Measurements from ENCODE around the gene EPHB1.

DNA sequence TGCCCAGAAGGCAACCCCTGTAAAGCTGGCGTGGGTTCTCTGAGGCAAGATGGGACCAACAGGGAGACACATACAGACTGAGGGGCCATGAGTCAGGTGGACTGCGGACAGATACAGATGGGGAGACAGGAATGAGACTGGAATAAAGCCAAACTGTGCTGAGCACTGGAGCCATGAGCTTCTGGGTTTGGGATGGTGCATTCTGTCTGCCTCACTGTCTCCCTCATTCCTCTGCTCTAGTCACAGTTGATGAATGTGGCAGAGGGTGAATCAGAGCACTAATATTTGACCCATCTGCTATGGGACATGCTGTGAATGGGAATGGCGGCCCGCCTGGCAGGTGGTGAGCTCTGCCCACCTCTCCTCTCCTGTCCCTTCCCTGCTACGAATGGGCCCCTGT lies 262.9 kb downstream of the EPHB1 start:
- TF ChIP-seq POLR2AphosphoS5 (IDR thresholded peaks at IDR 0.05; ENCODE audit: borderline replicate concordance, low read depth, low read length) = no peak
- no peak for TF ChIP-seq EZH2 (IDR thresholded peaks at IDR 0.05)
- no peak for TF ChIP-seq FOXP2 (optimal IDR thresholded peaks at IDR 0.05; ENCODE audit: control extremely low read depth, extremely low read length, insufficient read depth)
